WTC11 (cell line): ENCODE data around the gene CD4. TPM values are rescaled to one million over a fixed set of nuclear protein-coding genes. Genes with fewer than 3 reads are reported as not detected.
A peak's percentile ranks its signal among the peaks of the same experiment; 100 is the strongest.

ENCODE experiments used
- ATAC-seq: fragments of 200-7000 bp; cut with Tn5 transposase; 2 replicates; pipeline ENCODE4 v1.10.0; 2021; ENCODE audit warnings: mild to moderate bottlenecking, moderate library complexity
- CTCF ChIA-PET: fragments of 300-600 bp; sonication (Branson Sonifier 250); formaldehyde crosslinking; loops from one replicate; lab custom pipeline; 2021; ENCODE audit warnings: antibody characterized with exemption; lab: Charles Lee
- POLR2A ChIA-PET: fragments of 350-600 bp; sonication (Branson Sonifier 250); formaldehyde crosslinking; loops from one replicate; lab custom pipeline; 2021; ENCODE audit warnings: antibody characterized with exemption; lab: Charles Lee
- DNase-seq: peaks from one replicate; pipeline ENCODE4 v3.0.0; 2021; ENCODE audit warnings: low spot score
- H3K27ac Mint-ChIP-seq: 2 replicates; pipeline ENCODE4 v1.8.0; 2021; ENCODE audit warnings: mixed read lengths
- H3K27me3 Mint-ChIP-seq: 2 replicates; pipeline ENCODE4 v1.8.0; 2021; ENCODE audit warnings: low read depth, mild to moderate bottlenecking, moderate library complexity, mixed read lengths
- H3K36me3 Mint-ChIP-seq: 2 replicates; pipeline ENCODE4 v1.8.0; 2021; ENCODE audit warnings: mixed read lengths
- H3K4me1 Mint-ChIP-seq: 2 replicates; pipeline ENCODE4 v1.8.0; 2022; ENCODE audit warnings: mixed read lengths
- H3K4me3 Mint-ChIP-seq: 2 replicates; pipeline ENCODE4 v1.8.0; 2021; ENCODE audit warnings: mild to moderate bottlenecking, moderate library complexity, mixed read lengths
- H3K9me3 Mint-ChIP-seq: 2 replicates; pipeline ENCODE4 v1.8.0; 2021; ENCODE audit warnings: mixed read lengths
- ATF2 ChIP-seq: sonication (generic); formaldehyde crosslinking; IDR thresholded peaks from 2 replicates; pipeline ENCODE4 v1.8.1; 2022; ENCODE audit warnings: low read depth, missing genetic modification reagents, borderline replicate concordance
- CREM ChIP-seq: sonication (generic); formaldehyde crosslinking; IDR thresholded peaks from 2 replicates; pipeline ENCODE4 v1.8.1; 2022; ENCODE audit warnings: mild to moderate bottlenecking, missing genetic modification reagents, moderate library complexity
- ETV6 ChIP-seq: sonication (generic); formaldehyde crosslinking; IDR thresholded peaks from 2 replicates; pipeline ENCODE4 v1.8.1; 2022; ENCODE audit warnings: mild to moderate bottlenecking, missing genetic modification reagents
- MAX ChIP-seq: sonication (generic); formaldehyde crosslinking; IDR thresholded peaks from 2 replicates; pipeline ENCODE4 v1.8.0; 2022; ENCODE audit warnings: mild to moderate bottlenecking, missing genetic modification reagents
- MXD4 ChIP-seq: fragments of 250-450 bp; sonication (Bioruptor Pico); IDR thresholded peaks from 2 replicates; pipeline ENCODE4 v1.8.0; 2021; ENCODE audit warnings: mild to moderate bottlenecking, moderate library complexity, borderline replicate concordance
- SMAD4 ChIP-seq: sonication (generic); formaldehyde crosslinking; IDR thresholded peaks from 2 replicates; pipeline ENCODE4 v1.8.0; 2022; ENCODE audit warnings: mild to moderate bottlenecking, missing genetic modification reagents
- TCF7 ChIP-seq: sonication (generic); formaldehyde crosslinking; IDR thresholded peaks from 2 replicates; pipeline ENCODE4 v1.8.0; 2022; ENCODE audit warnings: mild to moderate bottlenecking, low read depth, missing genetic modification reagents, moderate library complexity
- TEAD4 ChIP-seq: sonication (generic); formaldehyde crosslinking; IDR thresholded peaks from 2 replicates; pipeline ENCODE4 v1.8.0; 2022; ENCODE audit warnings: mild to moderate bottlenecking, missing genetic modification reagents
- ZNF219 ChIP-seq: sonication (generic); formaldehyde crosslinking; IDR thresholded peaks from 2 replicates; pipeline ENCODE4 v1.8.0; 2023; ENCODE audit warnings: missing genetic modification reagents, mild to moderate bottlenecking, borderline replicate concordance
- ZNF263 ChIP-seq: sonication (generic); formaldehyde crosslinking; IDR thresholded peaks from 2 replicates; pipeline ENCODE4 v1.8.1; 2022; ENCODE audit warnings: low read depth, mild to moderate bottlenecking, moderate library complexity, missing genetic modification reagents
- ZNF423 ChIP-seq: fragments of 250-450 bp; sonication (Bioruptor Pico); IDR thresholded peaks from 2 replicates; pipeline ENCODE4 v2.1.2; 2022; ENCODE audit warnings: mild to moderate bottlenecking, moderate library complexity
- total RNA-seq: library from RNA; stranded (reverse); gene quantifications from 3 replicates; pipeline ENCODE4 v1.2.3, GENCODE V29; 2021
- TF ChIP-seq, protein P1 (sequence below): sonication (generic); formaldehyde crosslinking; IDR thresholded peaks from 2 replicates; pipeline ENCODE4 v1.8.0; 2022; ENCODE audit warnings: mild to moderate bottlenecking, missing genetic modification reagents
- TF ChIP-seq, protein P2 (sequence below): sonication (generic); formaldehyde crosslinking; IDR thresholded peaks from 2 replicates; pipeline ENCODE4 v1.8.0; 2023; ENCODE audit warnings: mild to moderate bottlenecking, missing genetic modification reagents
- TF ChIP-seq, protein P3 (sequence below): fragments of 250-450 bp; sonication (Bioruptor Pico); IDR thresholded peaks from 2 replicates; pipeline ENCODE4 v1.9.0; 2021; ENCODE audit warnings: mild to moderate bottlenecking, borderline replicate concordance

CD4 gene
- total RNA-seq, 1 experiment from 2014 or later, result 2.5 TPM

DNA sequence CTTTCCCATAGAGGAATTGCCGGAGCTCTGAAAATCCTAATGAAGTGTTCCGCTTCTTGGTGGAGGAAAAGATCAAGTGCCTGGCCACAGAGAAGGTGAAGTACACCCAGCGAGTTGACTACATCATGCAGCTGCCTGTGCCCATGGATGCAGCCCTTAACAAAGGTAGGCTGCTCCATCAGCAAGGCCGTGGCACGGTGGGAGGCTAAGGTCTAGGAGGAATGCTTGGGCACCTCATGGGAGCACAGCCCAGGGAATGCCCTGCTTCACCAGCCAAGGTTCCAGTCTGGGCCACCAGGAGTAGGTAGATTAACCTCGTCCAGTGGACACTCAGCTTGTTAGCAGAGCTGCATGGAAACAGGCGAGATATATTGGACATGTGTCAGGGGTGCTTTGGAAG, 71.6 kb downstream of the CD4 start (continued):
- TF ChIP-seq ZNF263 (CRISPR knock-in tag) (no peak), ZNF219 (CRISPR knock-in tag) (no peak), TCF7 (no peak), ATF2 (CRISPR knock-in tag) (no peak), MAX (CRISPR knock-in tag) (no peak)
- TF ChIP-seq, all 79 proteins: peak for 0

DNA sequence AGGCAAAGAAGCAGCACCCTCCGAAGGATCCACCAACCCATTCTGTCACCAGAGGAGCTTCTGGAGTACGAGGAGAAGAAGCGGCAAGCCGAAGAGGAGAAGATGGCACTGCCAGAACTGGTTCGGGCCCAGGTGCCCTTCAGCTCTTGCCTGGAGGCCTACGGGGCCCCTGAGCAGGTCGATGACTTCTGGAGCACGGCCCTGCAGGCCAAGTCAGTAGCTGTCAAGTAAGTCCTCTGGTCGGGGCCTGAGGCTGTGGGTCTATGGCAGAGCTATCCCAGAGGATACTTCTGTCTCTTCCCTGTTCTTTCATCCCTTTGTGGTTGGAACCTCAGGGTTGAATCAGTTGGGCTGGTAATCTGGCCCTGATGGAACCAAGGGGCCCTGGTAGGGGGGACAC, 72.1 kb downstream of the CD4 start:
- no peaks in the 10 kb centered on the region for H3K27me3 Mint-ChIP-seq
- no peak for ATAC-seq

DNA sequence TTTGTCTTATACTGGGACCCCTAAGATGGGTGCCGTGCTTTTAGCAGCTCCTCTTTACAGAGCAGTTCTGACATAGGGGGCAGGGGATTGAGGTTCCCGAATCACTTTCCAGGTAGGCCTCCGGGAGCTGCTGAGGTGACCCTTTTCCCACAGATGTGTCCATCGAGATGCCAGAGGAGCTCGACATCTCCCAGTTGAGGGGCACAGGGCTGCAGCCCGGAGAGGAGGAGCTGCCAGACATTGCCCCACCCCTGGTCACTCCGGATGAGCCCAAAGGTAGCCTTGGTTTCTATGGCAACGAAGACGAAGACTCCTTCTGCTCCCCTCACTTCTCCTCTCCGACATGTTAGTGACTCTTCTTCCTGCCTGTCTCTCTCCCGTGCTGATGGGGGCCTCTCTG, 73.7 kb downstream of the CD4 start:
- Mint-ChIP-seq H3K27ac (peak overlapping the region; percentile 55; the same call in 1 of the 2 replicates), H3K9me3 (no peaks in the 10 kb centered on the region), H3K36me3 (peaks cover 63% of the 10 kb centered on the region), H3K4me3 (no peak overlapping the region), H3K4me1 (peaks cover 20% of the 10 kb centered on the region), H3K27me3 (no peaks in the 10 kb centered on the region)
- no peak for ATAC-seq
- no peak for TF ChIP-seq SMAD4 (CRISPR knock-in tag)
- TF ChIP-seq, protein P1, sequence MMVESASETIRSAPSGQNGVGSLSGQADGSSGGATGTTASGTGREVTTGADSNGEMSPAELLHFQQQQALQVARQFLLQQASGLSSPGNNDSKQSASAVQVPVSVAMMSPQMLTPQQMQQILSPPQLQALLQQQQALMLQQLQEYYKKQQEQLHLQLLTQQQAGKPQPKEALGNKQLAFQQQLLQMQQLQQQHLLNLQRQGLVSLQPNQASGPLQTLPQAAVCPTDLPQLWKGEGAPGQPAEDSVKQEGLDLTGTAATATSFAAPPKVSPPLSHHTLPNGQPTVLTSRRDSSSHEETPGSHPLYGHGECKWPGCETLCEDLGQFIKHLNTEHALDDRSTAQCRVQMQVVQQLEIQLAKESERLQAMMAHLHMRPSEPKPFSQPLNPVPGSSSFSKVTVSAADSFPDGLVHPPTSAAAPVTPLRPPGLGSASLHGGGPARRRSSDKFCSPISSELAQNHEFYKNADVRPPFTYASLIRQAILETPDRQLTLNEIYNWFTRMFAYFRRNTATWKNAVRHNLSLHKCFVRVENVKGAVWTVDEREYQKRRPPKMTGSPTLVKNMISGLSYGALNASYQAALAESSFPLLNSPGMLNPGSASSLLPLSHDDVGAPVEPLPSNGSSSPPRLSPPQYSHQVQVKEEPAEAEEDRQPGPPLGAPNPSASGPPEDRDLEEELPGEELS (CRISPR knock-in tag), result no peak
- no peak for TF ChIP-seq CREM (CRISPR knock-in tag)
- TF ChIP-seq TEAD4 (CRISPR knock-in tag), result no peak
- POLR2A ChIA-PET, result interaction anchor here (1.2 kb wide), 2 partner anchors 9 to 11 kb away, joined by 3 read pairs; partner anchors contain the start of gene USP5
- CTCF ChIA-PET, result no interaction called here
- DNase-seq, result no peak

More for the DNA sequence above, 72.1 kb downstream of the CD4 start:
- H3K4me3 Mint-ChIP-seq, result no peak overlapping the region
- ChIA-PET POLR2A (no interaction called here), CTCF (interaction anchor here (0.7 to 0.8 kb wide), 3 partner anchors 8 to 26 kb away, joined by 3 to 4 read pairs (median 3); no protein-coding TSS in a partner anchor)
- no peak for DNase-seq
- peaks cover 14% of the 10 kb centered on the region for H3K4me1 Mint-ChIP-seq
- H3K9me3 Mint-ChIP-seq, result no peaks in the 10 kb centered on the region
- TF ChIP-seq, protein P2, sequence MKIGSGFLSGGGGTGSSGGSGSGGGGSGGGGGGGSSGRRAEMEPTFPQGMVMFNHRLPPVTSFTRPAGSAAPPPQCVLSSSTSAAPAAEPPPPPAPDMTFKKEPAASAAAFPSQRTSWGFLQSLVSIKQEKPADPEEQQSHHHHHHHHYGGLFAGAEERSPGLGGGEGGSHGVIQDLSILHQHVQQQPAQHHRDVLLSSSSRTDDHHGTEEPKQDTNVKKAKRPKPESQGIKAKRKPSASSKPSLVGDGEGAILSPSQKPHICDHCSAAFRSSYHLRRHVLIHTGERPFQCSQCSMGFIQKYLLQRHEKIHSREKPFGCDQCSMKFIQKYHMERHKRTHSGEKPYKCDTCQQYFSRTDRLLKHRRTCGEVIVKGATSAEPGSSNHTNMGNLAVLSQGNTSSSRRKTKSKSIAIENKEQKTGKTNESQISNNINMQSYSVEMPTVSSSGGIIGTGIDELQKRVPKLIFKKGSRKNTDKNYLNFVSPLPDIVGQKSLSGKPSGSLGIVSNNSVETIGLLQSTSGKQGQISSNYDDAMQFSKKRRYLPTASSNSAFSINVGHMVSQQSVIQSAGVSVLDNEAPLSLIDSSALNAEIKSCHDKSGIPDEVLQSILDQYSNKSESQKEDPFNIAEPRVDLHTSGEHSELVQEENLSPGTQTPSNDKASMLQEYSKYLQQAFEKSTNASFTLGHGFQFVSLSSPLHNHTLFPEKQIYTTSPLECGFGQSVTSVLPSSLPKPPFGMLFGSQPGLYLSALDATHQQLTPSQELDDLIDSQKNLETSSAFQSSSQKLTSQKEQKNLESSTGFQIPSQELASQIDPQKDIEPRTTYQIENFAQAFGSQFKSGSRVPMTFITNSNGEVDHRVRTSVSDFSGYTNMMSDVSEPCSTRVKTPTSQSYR (CRISPR knock-in tag), result no peak
- TF ChIP-seq MXD4 (CRISPR knock-in tag) (no peak), ZNF423 (no peak), ETV6 (CRISPR knock-in tag) (no peak)
- TF ChIP-seq, protein P3, sequence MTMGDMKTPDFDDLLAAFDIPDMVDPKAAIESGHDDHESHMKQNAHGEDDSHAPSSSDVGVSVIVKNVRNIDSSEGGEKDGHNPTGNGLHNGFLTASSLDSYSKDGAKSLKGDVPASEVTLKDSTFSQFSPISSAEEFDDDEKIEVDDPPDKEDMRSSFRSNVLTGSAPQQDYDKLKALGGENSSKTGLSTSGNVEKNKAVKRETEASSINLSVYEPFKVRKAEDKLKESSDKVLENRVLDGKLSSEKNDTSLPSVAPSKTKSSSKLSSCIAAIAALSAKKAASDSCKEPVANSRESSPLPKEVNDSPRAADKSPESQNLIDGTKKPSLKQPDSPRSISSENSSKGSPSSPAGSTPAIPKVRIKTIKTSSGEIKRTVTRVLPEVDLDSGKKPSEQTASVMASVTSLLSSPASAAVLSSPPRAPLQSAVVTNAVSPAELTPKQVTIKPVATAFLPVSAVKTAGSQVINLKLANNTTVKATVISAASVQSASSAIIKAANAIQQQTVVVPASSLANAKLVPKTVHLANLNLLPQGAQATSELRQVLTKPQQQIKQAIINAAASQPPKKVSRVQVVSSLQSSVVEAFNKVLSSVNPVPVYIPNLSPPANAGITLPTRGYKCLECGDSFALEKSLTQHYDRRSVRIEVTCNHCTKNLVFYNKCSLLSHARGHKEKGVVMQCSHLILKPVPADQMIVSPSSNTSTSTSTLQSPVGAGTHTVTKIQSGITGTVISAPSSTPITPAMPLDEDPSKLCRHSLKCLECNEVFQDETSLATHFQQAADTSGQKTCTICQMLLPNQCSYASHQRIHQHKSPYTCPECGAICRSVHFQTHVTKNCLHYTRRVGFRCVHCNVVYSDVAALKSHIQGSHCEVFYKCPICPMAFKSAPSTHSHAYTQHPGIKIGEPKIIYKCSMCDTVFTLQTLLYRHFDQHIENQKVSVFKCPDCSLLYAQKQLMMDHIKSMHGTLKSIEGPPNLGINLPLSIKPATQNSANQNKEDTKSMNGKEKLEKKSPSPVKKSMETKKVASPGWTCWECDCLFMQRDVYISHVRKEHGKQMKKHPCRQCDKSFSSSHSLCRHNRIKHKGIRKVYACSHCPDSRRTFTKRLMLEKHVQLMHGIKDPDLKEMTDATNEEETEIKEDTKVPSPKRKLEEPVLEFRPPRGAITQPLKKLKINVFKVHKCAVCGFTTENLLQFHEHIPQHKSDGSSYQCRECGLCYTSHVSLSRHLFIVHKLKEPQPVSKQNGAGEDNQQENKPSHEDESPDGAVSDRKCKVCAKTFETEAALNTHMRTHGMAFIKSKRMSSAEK, result no peak
- H3K27ac Mint-ChIP-seq, result no peak overlapping the region
- peaks cover 77% of the 10 kb centered on the region for H3K36me3 Mint-ChIP-seq
